ENCODE measurements around the gene CHAD.
"Not testable (repeated sequence)": the region's sequence is repeated elsewhere in the genome, so short reads cannot be mapped to it uniquely, and the experiment has no call there.

The CHAD gene

DNA sequence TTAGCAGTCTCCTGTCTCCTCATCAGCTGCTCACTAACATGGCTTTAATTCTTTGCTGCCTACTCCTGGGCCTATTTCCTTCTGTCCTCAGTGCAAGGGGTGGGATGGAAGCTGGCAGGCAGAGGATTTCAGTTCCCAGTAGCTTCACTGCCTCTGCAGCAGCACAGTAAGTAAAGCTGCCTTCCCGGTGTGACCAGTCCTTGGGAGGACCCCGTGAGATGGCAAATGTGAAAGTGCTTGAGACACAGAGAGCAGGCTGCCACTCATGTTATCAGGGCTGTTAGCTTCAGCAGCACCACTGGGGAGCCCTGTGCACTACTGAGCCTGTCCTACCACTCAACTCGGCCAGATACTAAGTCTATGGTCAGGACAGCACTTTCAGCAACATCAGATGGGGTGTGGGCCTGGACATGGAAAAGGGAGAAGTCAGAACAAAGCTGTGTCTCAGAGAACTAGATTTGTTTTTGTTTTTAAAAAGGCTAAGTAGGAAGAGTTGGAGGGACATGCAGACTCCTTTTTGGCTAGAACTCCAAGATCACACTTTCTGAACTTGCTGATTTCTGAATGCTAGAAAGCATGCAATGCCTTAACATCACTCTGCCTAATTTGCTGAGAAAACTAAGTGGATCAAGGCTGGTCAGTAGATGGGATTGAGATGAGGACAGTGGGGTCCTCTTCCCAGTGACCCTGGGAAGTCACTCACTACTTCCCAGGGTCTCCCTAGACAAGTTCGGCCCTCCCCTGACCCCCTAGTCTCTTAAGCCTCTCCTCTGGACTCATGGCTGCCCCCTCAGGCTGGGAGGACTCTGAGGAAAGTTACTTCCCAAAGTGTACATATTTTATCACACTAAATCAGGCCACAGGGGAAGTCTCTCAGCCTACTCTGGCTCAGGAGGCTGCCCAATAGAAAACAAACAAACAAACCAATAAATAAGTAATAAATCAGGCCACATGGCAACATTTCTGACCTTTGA lies 41.6 kb downstream of the CHAD start:
- peak; percentile 19 for DNase-seq

DNA sequence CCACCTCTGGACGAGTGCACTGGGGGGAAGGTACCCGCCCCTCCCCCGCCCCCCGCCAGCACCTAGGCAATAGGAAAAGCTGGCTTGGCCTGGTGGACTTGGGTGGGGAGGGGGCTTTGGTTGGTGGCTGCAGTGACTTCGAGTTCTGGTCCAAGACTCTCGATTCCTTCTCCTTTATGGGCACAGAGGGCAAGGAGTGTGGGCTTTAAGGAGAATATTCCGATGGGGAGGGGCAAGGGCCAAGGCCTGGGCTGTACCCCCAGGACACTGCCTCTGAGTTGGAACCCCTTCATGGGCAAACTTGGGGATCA lies 42.3 kb downstream of the CHAD start:
- DNase-seq, result no peak

DNA sequence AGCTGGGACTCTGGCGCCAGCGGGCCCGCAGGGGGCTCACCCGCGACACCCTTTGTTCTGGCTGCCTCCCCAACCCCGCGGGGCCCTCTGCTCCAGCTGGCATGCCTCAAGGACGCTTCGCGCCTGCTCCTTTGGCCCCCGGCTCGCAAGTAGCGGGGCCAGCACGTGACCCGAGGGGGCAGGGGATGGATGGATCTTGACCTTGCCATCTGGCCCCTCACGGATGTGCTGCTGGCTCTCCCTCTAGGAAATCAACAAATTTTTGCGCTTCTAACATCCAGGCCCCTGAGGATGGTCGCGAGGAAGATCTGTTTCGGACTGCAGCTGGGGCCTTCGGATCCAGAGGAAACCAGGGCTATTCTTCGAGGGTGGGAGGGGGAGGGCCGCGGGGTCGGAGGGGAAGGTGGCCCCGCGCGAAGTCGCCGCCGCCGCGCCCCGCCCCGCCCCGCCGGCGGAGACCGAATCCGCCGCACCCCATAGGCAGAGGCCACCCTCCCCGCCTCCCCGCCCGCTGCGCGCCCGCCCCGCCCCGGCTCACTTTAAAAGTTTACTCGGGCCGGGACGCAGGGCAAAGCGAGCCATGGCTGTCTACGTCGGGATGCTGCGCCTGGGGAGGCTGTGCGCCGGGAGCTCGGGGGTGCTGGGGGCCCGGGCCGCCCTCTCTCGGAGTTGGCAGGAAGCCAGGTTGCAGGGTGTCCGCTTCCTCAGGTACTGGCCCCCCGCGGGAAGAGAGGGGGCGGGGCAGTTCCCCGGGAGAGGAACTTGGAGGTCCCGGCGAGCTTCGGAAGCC lies 42.8 kb downstream of the CHAD start, which contains the start of gene ACSF2:
Gene ACSF2 (plus strand): TSS at position 537 of the 790 bp plus-strand sequence. CDS start 44 bp downstream, at position 581.
- peak; percentile 82 for DNase-seq

DNA sequence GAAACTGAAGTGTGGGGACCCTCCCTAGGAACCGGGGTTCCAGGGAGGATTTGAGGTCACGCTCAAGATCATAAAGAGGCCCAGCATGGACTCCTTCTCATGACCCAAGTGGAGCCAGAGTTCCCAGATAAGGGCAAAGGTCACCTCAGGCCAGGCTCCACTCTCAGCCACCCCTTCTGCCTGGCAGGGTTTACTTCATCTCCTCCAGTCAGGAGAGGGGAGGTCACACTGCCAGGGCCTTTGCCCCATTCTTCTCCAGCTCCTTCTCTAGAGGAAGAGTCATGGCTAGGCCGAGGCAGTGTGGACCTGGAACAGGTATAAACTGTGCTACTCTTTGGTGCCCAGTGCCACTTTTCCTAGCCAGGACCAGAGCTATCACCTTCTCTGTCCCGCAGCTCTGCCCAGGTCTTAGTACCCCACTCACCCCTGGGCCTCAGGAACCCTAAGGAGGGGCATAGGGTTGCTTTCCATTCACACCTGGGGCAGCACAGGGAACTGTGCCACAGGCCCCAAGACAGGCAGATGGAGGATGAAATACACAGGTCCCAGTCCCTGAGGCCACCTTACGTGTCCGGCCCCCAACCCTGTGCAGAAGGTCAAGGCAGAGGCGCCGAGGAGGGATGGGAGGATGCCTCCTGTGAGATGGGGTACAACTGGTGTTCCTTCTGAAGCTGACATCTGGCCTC lies 43.5 kb downstream of the CHAD start:
- no peak for DNase-seq

DNA sequence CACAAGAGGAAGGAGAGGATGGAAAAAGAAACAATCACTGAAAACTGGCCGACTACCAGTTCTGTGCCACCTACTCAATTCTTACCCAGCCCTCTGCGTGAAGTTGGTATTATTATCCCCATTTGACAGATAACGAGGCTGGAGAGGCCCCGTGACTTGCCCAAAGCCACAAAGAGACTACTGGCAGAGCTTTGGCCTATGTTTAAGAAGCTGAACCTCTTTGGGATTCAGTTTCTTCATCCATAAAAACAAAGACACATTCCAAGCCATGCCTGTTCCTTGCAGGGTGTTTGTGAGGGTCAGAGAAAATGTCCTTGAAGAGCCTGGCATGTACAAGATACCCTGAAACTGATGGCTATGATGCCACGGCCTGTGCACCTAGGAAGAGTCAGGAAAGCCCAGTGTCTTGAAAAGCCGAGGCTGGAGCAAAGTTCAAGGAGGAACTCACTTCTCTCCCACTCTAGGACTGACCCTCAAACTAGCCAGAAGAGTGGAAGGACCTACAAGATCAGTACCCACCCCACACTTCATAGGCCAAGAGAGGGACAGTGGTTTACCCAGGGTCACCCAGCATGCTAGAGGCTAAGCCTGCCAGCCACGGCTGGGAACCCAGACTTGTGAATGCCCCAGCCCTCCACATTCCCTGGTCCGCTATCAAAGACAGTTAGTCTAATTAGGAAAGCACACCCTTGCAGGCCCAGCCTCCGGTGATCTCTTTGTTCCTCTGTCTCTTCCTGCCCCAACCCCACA lies 44.3 kb downstream of the CHAD start:
- no peak for DNase-seq

DNA sequence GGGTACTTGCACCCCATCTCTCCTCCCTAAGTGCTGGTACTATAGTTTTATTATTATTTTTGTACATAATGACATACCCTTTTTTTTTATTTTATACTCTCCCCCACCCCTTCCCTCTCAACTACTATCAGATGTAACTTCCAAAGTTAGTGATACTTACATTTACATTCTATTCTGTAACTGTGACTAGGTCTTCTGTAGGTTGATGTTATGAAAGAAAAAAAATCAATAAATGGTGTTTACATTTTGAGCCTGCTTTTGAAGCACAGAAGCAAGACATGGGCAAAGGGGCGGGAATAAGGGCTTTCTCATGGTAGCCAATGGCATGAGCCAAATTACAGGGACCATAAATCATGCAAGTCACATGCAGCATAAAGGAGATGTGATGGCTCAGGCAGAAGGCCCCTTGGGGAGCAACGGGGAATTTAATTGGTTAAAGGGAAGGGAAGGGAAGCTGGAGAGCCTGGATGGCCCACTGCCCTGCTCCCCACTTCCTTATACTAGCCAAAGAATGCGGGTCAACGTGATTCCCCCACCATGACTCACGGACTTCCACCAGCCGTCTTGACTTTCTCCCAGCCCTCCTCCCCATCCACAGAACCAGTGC lies 45.0 kb downstream of the CHAD start:
- DNase-seq, result no peak

DNA sequence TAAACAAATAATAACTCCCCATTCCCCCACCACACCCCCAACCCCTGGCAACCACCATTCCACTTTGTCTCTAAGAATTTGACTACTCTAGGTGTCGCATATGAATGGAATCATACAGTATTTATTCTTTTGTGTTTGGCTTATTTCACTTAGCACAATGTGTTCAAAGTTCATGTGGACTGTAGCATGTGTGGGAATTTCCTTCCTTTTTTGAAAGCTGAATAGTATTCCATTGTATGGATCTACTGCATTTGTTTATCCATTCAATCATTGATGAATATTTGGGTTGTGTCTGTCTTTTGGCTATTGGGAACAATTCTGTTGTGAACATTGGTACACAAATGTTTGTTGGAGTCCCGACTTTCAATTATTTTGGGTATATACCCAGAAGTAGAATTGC lies 45.9 kb downstream of the CHAD start:
- no peak for DNase-seq

DNA sequence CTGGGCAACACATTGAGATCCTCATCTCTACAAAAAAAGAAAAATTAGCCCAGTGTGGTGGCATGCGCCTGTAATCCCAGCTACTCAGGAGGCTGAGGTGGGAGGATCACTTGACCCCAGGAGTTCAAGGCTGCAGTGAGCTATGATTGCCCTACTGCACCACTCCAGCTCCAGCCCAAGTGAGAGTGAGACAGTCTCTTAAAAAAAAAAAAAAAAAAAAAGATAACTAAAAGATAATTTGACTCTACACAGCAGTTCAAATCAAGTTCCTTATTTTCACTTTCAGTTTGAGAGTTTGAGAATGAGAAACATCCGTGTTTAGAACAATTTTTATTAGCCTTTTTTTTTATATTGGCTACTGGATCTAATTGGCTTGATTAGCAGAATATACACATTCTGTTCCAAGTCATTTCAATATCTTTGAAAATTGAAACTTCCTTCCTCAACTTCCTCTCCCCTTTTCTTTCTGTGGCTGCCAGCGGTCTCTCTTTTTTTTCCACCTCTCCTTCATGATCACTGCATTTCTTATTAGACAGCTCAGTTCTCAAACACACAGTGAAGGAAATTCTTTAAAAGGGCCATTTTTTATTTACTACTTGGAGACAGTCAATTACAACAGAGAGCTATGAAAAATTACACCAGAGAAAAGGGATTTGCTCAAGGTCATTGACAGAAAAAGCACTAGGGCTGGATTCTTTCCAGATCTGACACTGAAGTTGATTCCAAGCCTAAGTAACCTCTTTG lies 47.2 kb downstream of the CHAD start:
- DNase-seq, result peak; percentile 11

DNA sequence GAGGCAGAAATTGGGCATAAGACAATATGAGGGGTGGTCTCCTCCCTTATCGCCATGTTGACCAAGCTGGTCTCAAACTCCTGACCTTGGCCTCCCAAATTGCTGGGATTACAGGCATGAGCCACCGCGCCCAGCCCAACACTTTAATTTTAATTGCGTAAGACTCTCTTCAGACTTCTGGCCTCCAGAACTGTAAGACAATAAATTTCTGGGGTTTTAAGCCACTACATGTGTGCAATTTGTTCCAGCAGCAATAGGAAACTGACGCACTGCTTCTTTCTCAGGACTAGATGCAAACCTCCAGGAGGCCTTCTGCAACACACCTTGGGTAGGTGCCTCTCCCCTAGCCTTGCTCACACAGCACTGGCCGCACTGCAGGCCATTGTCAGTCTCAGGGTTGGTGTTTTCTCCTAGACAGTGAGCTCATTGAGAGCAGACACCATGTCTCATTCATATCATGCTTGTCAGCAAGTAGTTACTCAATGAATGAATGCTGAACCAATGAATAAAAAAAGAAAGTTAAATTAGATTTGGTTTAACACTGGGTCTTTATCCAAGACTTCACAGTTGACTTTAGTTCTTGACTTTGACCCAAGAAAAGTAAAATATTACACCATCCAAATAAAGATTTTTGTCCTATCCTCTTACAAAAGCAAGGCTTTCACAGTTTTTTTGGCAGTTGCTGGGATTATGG lies 48.1 kb downstream of the CHAD start:
- DNase-seq, result no peak

DNA sequence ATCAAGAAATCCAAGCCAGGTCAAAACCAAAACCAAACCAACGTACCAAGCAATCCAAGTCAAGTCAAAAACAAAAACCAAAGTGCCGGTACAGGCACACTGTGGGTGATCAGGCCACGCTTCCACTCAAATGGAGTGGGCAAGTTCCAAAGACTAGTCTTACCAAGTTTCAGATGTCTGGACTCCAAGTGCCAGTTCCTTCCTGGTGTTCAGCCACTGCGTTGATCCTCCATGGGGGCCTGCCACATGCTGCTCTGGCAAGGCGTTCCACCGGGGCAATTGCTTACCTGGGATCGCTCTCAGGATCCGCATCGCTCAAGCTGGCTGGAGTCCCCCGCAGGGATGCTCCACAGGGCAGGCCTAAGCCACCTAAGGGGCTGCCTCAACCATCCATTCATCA lies 49.1 kb downstream of the CHAD start:
- not testable (repeated sequence) for DNase-seq

DNA sequence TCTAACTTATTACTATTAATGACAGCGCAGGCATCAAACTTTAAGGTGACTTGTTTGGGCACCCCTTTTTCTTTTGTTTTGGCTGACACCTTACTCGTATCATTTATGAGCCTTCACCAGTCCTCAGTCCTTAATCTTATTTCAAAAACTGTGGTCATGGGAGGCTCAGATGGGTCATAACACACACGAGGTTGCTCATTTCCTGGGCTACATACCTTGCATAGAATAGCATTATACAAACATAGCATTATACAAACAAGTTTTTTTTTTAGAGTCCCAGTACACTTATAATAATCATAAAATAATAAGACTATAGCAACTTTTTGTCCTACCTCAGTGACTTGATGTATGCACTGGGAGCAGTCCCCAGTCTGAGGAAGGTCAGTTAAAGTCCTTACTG lies 53.9 kb downstream of the CHAD start:
- no peak for DNase-seq
